B cell (primary cell): Measurements from ENCODE around the gene FBH1. TPM values are rescaled to one million over a fixed set of nuclear protein-coding genes. Genes with fewer than 3 reads are reported as not detected.
A peak's percentile ranks its signal among the peaks of the same experiment; 100 is the strongest.

Experiments used
- ATAC-seq: fragments of 200-7000 bp; cut with Tn5 transposase; one replicate; pipeline ENCODE4 v1.10.0; 2021; ENCODE audit warnings: low read depth, mild to moderate bottlenecking, moderate number of reproducible peaks, moderate library complexity
- CTCF ChIA-PET: fragments of 350-600 bp; sonication (Branson Sonifier 250); formaldehyde crosslinking; loops from one replicate; lab custom pipeline; 2021; ENCODE audit warnings: antibody characterized with exemption, inconsistent platforms; lab: Charles Lee
- POLR2A ChIA-PET: fragments of 350-600 bp; sonication (Branson Sonifier 250); formaldehyde crosslinking; loops from one replicate; lab custom pipeline; 2021; ENCODE audit warnings: antibody characterized with exemption; lab: Charles Lee
- DNase-seq: peaks from one replicate; pipeline ENCODE4 v3.0.0; 2013
- H2AFZ ChIP-seq: 2 replicates; pipeline ENCODE4 v1.6.1; 2012; ENCODE audit warnings: mild to moderate bottlenecking, low read depth, low read length; ENCODE audit not compliant: insufficient read depth, poor library complexity, severe bottlenecking
- H3K27ac ChIP-seq, 2 donors: 1 replicate in 1 of 2; 2 replicates in 1 of 2; pipeline ENCODE4 v1.5.1; 2012 to 2013; ENCODE audit warnings: low read length in 2 of 2, mild to moderate bottlenecking in 2 of 2, moderate library complexity in 1 of 2
- H3K27me3 ChIP-seq, 4 experiments: fragments of 200-600 bp in 1 of 4; sonication (generic) in 1 of 4; replicated peaks in 1 of 4; 1 replicate in 2 of 4; 2 replicates in 2 of 4; pipeline versions ENCODE4 v1.6.1 to v1.7.0; 2013 to 2016; ENCODE audit warnings: low read length in 3 of 4, mild to moderate bottlenecking in 2 of 4, mixed read lengths in 1 of 4, moderate library complexity in 1 of 4; ENCODE audit not compliant: insufficient read depth in 4 of 4, control insufficient read depth in 3 of 4; ENCODE audit errors: control extremely low read depth in 1 of 4
- H3K36me3 ChIP-seq, 2 experiments: replicated peaks in 1 of 2; 1 replicate in 1 of 2; 2 replicates in 1 of 2; pipeline versions ENCODE4 v1.6.1 to v1.7.1; 2013; ENCODE audit warnings: low read length in 1 of 2; ENCODE audit not compliant: insufficient read depth in 2 of 2, control insufficient read depth in 1 of 2; ENCODE audit errors: control extremely low read depth in 1 of 2, extremely low read depth in 1 of 2
- H3K4me1 ChIP-seq, 2 donors: fragments of 200-600 bp in 1 of 2; sonication (generic) in 1 of 2; 1 replicate in 1 of 2; 2 replicates in 1 of 2; pipeline versions ENCODE4 v1.5.1 to v1.6.1; 2013 to 2017; ENCODE audit warnings: low read length in 2 of 2; ENCODE audit not compliant: control insufficient read depth in 2 of 2, insufficient read depth in 2 of 2
- H3K4me2 ChIP-seq: replicated peaks from 2 replicates; pipeline ENCODE3; 2012; ENCODE audit warnings: mild to moderate bottlenecking, low read depth, low read length; ENCODE audit not compliant: poor library complexity, severe bottlenecking
- H3K4me3 ChIP-seq, 5 experiments: fragments of 200-600 bp in 1 of 5; sonication (generic) in 1 of 5; 1 replicate in 3 of 5; 2 replicates in 2 of 5; pipeline versions ENCODE4 v1.5.1 to v1.7.0; 2011 to 2016; ENCODE audit warnings: low read length in 4 of 5, mild to moderate bottlenecking in 4 of 5, low read depth in 2 of 5, control low read depth in 1 of 5, moderate library complexity in 1 of 5; ENCODE audit not compliant: insufficient read depth in 1 of 5; ENCODE audit errors: control extremely low read depth in 1 of 5, extremely low read depth in 1 of 5
- H3K79me2 ChIP-seq: fragments of 200-600 bp; sonication (generic); one replicate; pipeline ENCODE4 v1.6.0; 2016; ENCODE audit warnings: low read length; ENCODE audit not compliant: control insufficient read depth, insufficient read depth
- H3K9ac ChIP-seq: fragments of 200-600 bp; sonication (generic); 2 replicates; pipeline ENCODE4 v1.6.1; 2017; ENCODE audit warnings: mild to moderate bottlenecking, low read length, moderate library complexity
- H3K9me3 ChIP-seq, 3 donors: one replicate each; pipeline versions ENCODE4 v1.6.1 to v1.7.1; 2013; ENCODE audit warnings: low read length in 2 of 3; ENCODE audit not compliant: control insufficient read depth in 2 of 3, insufficient read depth in 1 of 3; ENCODE audit errors: control extremely low read depth in 1 of 3
- H4K20me1 ChIP-seq: 2 replicates; pipeline ENCODE4 v1.6.0; 2012; ENCODE audit warnings: mild to moderate bottlenecking, low read length; ENCODE audit not compliant: insufficient read depth, control insufficient read depth, poor library complexity, severe bottlenecking
- H3K27ac Mint-ChIP-seq: one replicate; pipeline ENCODE4 v1.8.0; 2021; ENCODE audit warnings: mixed read lengths
- H3K27me3 Mint-ChIP-seq: one replicate; pipeline ENCODE4 v1.8.0; 2021; ENCODE audit warnings: mixed read lengths
- H3K4me1 Mint-ChIP-seq: one replicate; pipeline ENCODE4 v1.8.0; 2021; ENCODE audit warnings: mixed read lengths
- H3K4me3 Mint-ChIP-seq: one replicate; pipeline ENCODE4 v1.8.0; 2021; ENCODE audit warnings: mixed read lengths
- H3K9me3 Mint-ChIP-seq: one replicate; pipeline ENCODE4 v1.8.0; 2022; ENCODE audit warnings: mixed read lengths; ENCODE audit not compliant: insufficient read depth
- CTCF ChIP-seq: fragments of 200-600 bp; IDR thresholded peaks from one replicate; pipeline ENCODE4 v1.8.0; 2022; ENCODE audit warnings: antibody characterized with exemption, mild to moderate bottlenecking
- EZH2 ChIP-seq: IDR thresholded peaks from 2 replicates; pipeline ENCODE4 v1.6.1; 2012; ENCODE audit warnings: borderline replicate concordance, low read depth, mild to moderate bottlenecking, moderate library complexity, low read length; ENCODE audit not compliant: insufficient read depth, poor library complexity, severe bottlenecking
- WGBS: methylation state at CpG from one replicate; pipeline ENCODE4 v1.1.5; 2013; ENCODE audit warnings: missing lambda C conversion rate; ENCODE audit not compliant: insufficient coverage; 5-methylcytosine and 5-hydroxymethylcytosine counted together
- intact Hi-C: fragments of 100-400 bp; cut with micrococcal nuclease; formaldehyde crosslinking; loops from one replicate; pipeline ENCODE4 v1.10.0; 2022
- polyA plus RNA-seq: library from polyadenylated mRNA; depleted of rRNA; stranded (reverse); fragments of >200 nt; gene quantifications from 2 replicates; pipeline ENCODE4 v1.2.3, GENCODE V29; 2012
- total RNA-seq, 2 donors: library from RNA; stranded (reverse); fragments of 120-200 nt in 1 of 2; gene quantifications; 1 replicate in 1 of 2; 2 replicates in 1 of 2; pipeline versions ENCODE4 v1.2.3 to v1.2.4, GENCODE V29; 2013 to 2022

Gene FBH1
- total and polyA plus RNA-seq, 2 donors (not counting 1 experiment from before 2014, with no cell fraction given) = 86.4 to 129 TPM

GRCh38 chr10:5887029-5887428, 3.0 kb upstream of the FBH1 start:
- Histone ChIP-seq H3K27ac (no peak overlapping the region), H4K20me1 (peaks cover 22% of the 10 kb centered on the region), H3K9me3 (no peaks in the 10 kb centered on the region), H3K27me3 (no peaks in the 10 kb centered on the region), H3K79me2 (peaks cover 40% of the 10 kb centered on the region), H3K36me3 (peaks cover 7 to 34% of the 10 kb centered on the region in 2 experiments), H2AFZ (no peak overlapping the region), H3K4me1 (peaks cover 28 to 29% of the 10 kb centered on the region in 2 donors), H3K4me3 (no peak overlapping the region), H3K9ac (no peak overlapping the region), H3K4me2 (no peak overlapping the region)
- peak overlapping the region; percentile 60 for H3K4me3 Mint-ChIP-seq
- ChIA-PET CTCF (interaction anchor here (1.4 to 3.5 kb wide), 4 partner anchors 9 to 14 kb away, joined by 3 to 25 read pairs (median 5); no protein-coding TSS in a partner anchor), POLR2A (interaction anchor here (1.7 to 2.8 kb wide), 2 partner anchors 73 to 76 kb away, joined by 6 to 13 read pairs; partner anchors contain the start of gene GDI2)
- H3K9me3 Mint-ChIP-seq = no peaks in the 10 kb centered on the region
- no peak for DNase-seq
- no CpG with 5 or more reads among the region's 1 CpG for WGBS
- no peak for ATAC-seq
- no peaks in the 10 kb centered on the region for H3K27me3 Mint-ChIP-seq
- H3K4me1 Mint-ChIP-seq = peaks cover 41% of the 10 kb centered on the region
- no peak for TF ChIP-seq EZH2
- TF ChIP-seq CTCF = no peak
- intact Hi-C loops = loop anchor here (5.0 kb wide), 1 partner anchor 260 kb away; no protein-coding TSS in a partner anchor
- H3K27ac Mint-ChIP-seq = no peak overlapping the region

- intact Hi-C loops = loop anchor here (2.0 to 5.0 kb wide), 2 partner anchors 203 to 260 kb away; partner anchors contain the start of gene TASOR2
- no peaks in the 10 kb centered on the region for H3K9me3 Mint-ChIP-seq
- no peak for TF ChIP-seq EZH2
- no peak for TF ChIP-seq CTCF
- H3K27me3 Mint-ChIP-seq = no peaks in the 10 kb centered on the region
- Histone ChIP-seq H3K4me2 (peak overlapping the region; percentile 99), H3K4me1 (peaks cover 28 to 30% of the 10 kb centered on the region in 2 donors), H3K36me3 (peaks cover 4 to 28% of the 10 kb centered on the region in 2 experiments), H2AFZ (no peak overlapping the region), H3K27ac (no peak overlapping the region), H3K4me3 (no peak overlapping the region), H4K20me1 (peaks cover 28% of the 10 kb centered on the region), H3K9me3 (no peaks in the 10 kb centered on the region), H3K9ac (no peak overlapping the region), H3K79me2 (peaks cover 46% of the 10 kb centered on the region), H3K27me3 (no peaks in the 10 kb centered on the region)
- peaks cover 47% of the 10 kb centered on the region for H3K4me1 Mint-ChIP-seq
- DNase-seq = no peak
- H3K27ac Mint-ChIP-seq = peak overlapping the region; percentile 88
- ATAC-seq = no peak
- ChIA-PET CTCF (interaction anchor here (1.1 to 3.5 kb wide), 4 partner anchors 8 to 81 kb away, joined by 3 to 25 read pairs (median 5); no protein-coding TSS in a partner anchor), POLR2A (interaction anchor here (0.6 to 2.8 kb wide), 3 partner anchors 74 to 88 kb away, joined by 6 to 13 read pairs (median 6); partner anchors contain the start of gene GDI2)
- WGBS = 100% methylated on average over 4 of the region's 8 CpGs
- peak overlapping the region; percentile 94 for H3K4me3 Mint-ChIP-seq
Measured at GRCh38 chr10:5887641-5888040, 2.4 kb upstream of the FBH1 start.
